Fibroblast of gingiva (primary cell): ENCODE results near the gene IGIP.
A peak's percentile ranks its signal among the peaks of the same experiment; 100 is the strongest.

ENCODE experiments used
- DNase-seq: peaks from one replicate; pipeline ENCODE4 v3.0.0-alpha.2; 2011; ENCODE audit warnings: low read depth

The IGIP gene

GRCh38 chr5:140125637-140126036 lies at the start of gene IGIP:
Gene IGIP, plus strand, starts transcription at chr5:140125937. Its CDS starts 2,540 bp downstream, at chr5:140128477.
- no peak for DNase-seq

GRCh38 chr5:140076142-140076541 lies 49.6 kb upstream of the IGIP start:
- DNase-seq, result no peak

GRCh38 chr5:140076788-140077187 lies 48.9 kb upstream of the IGIP start:
- no peak for DNase-seq

GRCh38 chr5:140083120-140083519 lies 42.6 kb upstream of the IGIP start:
- DNase-seq, result no peak

- DNase-seq, result no peak
These were observed 42.1 kb upstream of the IGIP start for GRCh38 chr5:140083650-140084049.

GRCh38 chr5:140084541-140084940 lies 41.2 kb upstream of the IGIP start:
- DNase-seq, result no peak

GRCh38 chr5:140090251-140090650 lies 35.5 kb upstream of the IGIP start:
- DNase-seq, result no peak

GRCh38 chr5:140093179-140093578 lies 32.6 kb upstream of the IGIP start:
- no peak for DNase-seq

- DNase-seq, result no peak
These were observed 31.9 kb upstream of the IGIP start for GRCh38 chr5:140093866-140094265.

GRCh38 chr5:140094889-140095288 lies 30.8 kb upstream of the IGIP start:
- no peak for DNase-seq

GRCh38 chr5:140101179-140101578 lies 24.6 kb upstream of the IGIP start:
- DNase-seq, result no peak

- no peak for DNase-seq
These were observed 22.6 kb upstream of the IGIP start for GRCh38 chr5:140103154-140103553.

GRCh38 chr5:140104100-140104499 lies 21.6 kb upstream of the IGIP start:
- DNase-seq, result no peak

GRCh38 chr5:140106101-140106500 lies 19.6 kb upstream of the IGIP start:
- DNase-seq, result no peak

GRCh38 chr5:140106805-140107311 lies 18.9 kb upstream of the IGIP start:
- DNase-seq, result no peak

- DNase-seq, result peak; percentile 92
These were observed 18.2 kb upstream of the IGIP start for GRCh38 chr5:140107312-140108092.

- no peak for DNase-seq
These were observed 17.4 kb upstream of the IGIP start for GRCh38 chr5:140108093-140109017.

- no peak for DNase-seq
These were observed 16.5 kb upstream of the IGIP start for GRCh38 chr5:140109018-140109758.

- DNase-seq, result peak; percentile 10
These were observed 15.7 kb upstream of the IGIP start for GRCh38 chr5:140109759-140110645.

GRCh38 chr5:140110646-140110957 lies 15.1 kb upstream of the IGIP start:
- DNase-seq, result no peak
